Activated T-cell treated with anti-CD3 and anti-CD28 coated beads, Interleukin-2, amount 50 U/mL, for 72 hours (primary cell): ENCODE measurements around the gene SLC16A4. TPM values are rescaled to one million over a fixed set of nuclear protein-coding genes. Genes with fewer than 3 reads are reported as not detected.
"Not testable (repeated sequence)": the region's sequence is repeated elsewhere in the genome, so short reads cannot be mapped to it uniquely, and the experiment has no call there.

Experiments used
- ATAC-seq, 2 donors: fragments of 150-1000 bp; cut with Tn5 transposase; replicated peaks in 1 of 2; 2 replicates each; pipeline ENCODE4 v1.10.0; 2021; ENCODE audit warnings: moderate library complexity in 2 of 2, mild to moderate bottlenecking in 1 of 2
- DNase-seq, 2 donors: peaks; one replicate each; pipeline ENCODE4 v3.0.0; 2021 to 2022; ENCODE audit warnings: mixed read lengths in 1 of 2
- H3K27ac Mint-ChIP-seq: one replicate; pipeline ENCODE4 v1.8.0; 2022; ENCODE audit warnings: mild to moderate bottlenecking, moderate library complexity, mixed read lengths
- H3K27me3 Mint-ChIP-seq: one replicate; pipeline ENCODE4 v1.8.0; 2022; ENCODE audit warnings: low read depth, mixed read lengths
- H3K36me3 Mint-ChIP-seq, 2 donors: one replicate each; pipeline ENCODE4 v1.8.0; 2022; ENCODE audit warnings: mixed read lengths in 2 of 2, mild to moderate bottlenecking in 1 of 2; ENCODE audit not compliant: insufficient read depth in 2 of 2
- H3K4me1 Mint-ChIP-seq: one replicate; pipeline ENCODE4 v1.8.0; 2022; ENCODE audit warnings: low read depth, mixed read lengths
- H3K4me3 Mint-ChIP-seq, 2 donors: one replicate each; pipeline ENCODE4 v1.8.0; 2022; ENCODE audit warnings: mild to moderate bottlenecking in 2 of 2, mixed read lengths in 2 of 2, moderate library complexity in 2 of 2
- H3K9me3 Mint-ChIP-seq, 2 donors: one replicate each; pipeline ENCODE4 v1.8.0; 2022; ENCODE audit warnings: mixed read lengths in 2 of 2
- total RNA-seq, 2 donors: library from RNA; stranded (reverse); gene quantifications; one replicate each; pipeline ENCODE4 v1.2.3, GENCODE V29; 2022

SLC16A4 gene
- total RNA-seq, 2 donors from 2014 or later: 0.44 to 0.58 TPM

GRCh38 chr1:110404401-110404800 lies 13.6 kb upstream of the SLC16A4 start:
- H3K9me3 Mint-ChIP-seq: no peaks in the 10 kb centered on the region
- DNase-seq: no peak
- H3K27ac Mint-ChIP-seq: peak overlapping the region; percentile 3
- peaks cover 4 to 13% of the 10 kb centered on the region in 2 donors for H3K36me3 Mint-ChIP-seq
- no peak overlapping the region for H3K4me3 Mint-ChIP-seq
- ATAC-seq: no peak
- H3K27me3 Mint-ChIP-seq: no peaks in the 10 kb centered on the region
- H3K4me1 Mint-ChIP-seq: peaks cover 20% of the 10 kb centered on the region

- no peak overlapping the region for H3K4me3 Mint-ChIP-seq
- peak overlapping the region; percentile 3 for H3K27ac Mint-ChIP-seq
- no peak for DNase-seq
- ATAC-seq: no peak
- H3K9me3 Mint-ChIP-seq: no peaks in the 10 kb centered on the region
- H3K36me3 Mint-ChIP-seq: peaks cover 4 to 13% of the 10 kb centered on the region in 2 donors
- H3K4me1 Mint-ChIP-seq: peaks cover 19% of the 10 kb centered on the region
- H3K27me3 Mint-ChIP-seq: no peaks in the 10 kb centered on the region
These were observed 13.0 kb upstream of the SLC16A4 start for GRCh38 chr1:110403805-110404204.

- H3K4me3 Mint-ChIP-seq, H3K9me3 Mint-ChIP-seq, DNase-seq, H3K27ac Mint-ChIP-seq, ATAC-seq, H3K27me3 Mint-ChIP-seq, H3K4me1 Mint-ChIP-seq: not testable (repeated sequence)
- H3K36me3 Mint-ChIP-seq: peaks cover 11 to 13% of the 10 kb centered on the region in 2 donors
These were observed 5.6 kb upstream of the SLC16A4 start for GRCh38 chr1:110396259-110396958.

GRCh38 chr1:110394493-110394820 lies 3.6 kb upstream of the SLC16A4 start:
- no peaks in the 10 kb centered on the region for H3K9me3 Mint-ChIP-seq
- ATAC-seq: no peak
- H3K4me1 Mint-ChIP-seq: no peaks in the 10 kb centered on the region
- H3K27me3 Mint-ChIP-seq: no peaks in the 10 kb centered on the region
- H3K36me3 Mint-ChIP-seq: peaks cover 9 to 10% of the 10 kb centered on the region in 2 donors
- no peak overlapping the region for H3K4me3 Mint-ChIP-seq
- H3K27ac Mint-ChIP-seq: peak overlapping the region; percentile 71
- DNase-seq: no peak

GRCh38 chr1:110393691-110394492 lies 3.1 kb upstream of the SLC16A4 start:
- ATAC-seq (peak in 1 of 2 donors; percentile 28), DNase-seq (no peak)
- Mint-ChIP-seq H3K27ac (peak overlapping the region; percentile 11), H3K27me3 (no peaks in the 10 kb centered on the region), H3K9me3 (no peaks in the 10 kb centered on the region), H3K4me3 (no peak overlapping the region), H3K4me1 (no peaks in the 10 kb centered on the region), H3K36me3 (peaks cover 9 to 10% of the 10 kb centered on the region in 2 donors)

- Mint-ChIP-seq H3K27me3 (no peaks in the 10 kb centered on the region), H3K4me3 (no peak overlapping the region), H3K27ac (no peak overlapping the region), H3K4me1 (no peaks in the 10 kb centered on the region), H3K9me3 (no peaks in the 10 kb centered on the region), H3K36me3 (peaks cover 9% of the 10 kb centered on the region in 2 donors)
- ATAC-seq: no peak
- DNase-seq: no peak
These were observed 2.5 kb upstream of the SLC16A4 start for GRCh38 chr1:110393286-110393685.

GRCh38 chr1:110390096-110390495 lies 730 bp downstream of the SLC16A4 start:
- ATAC-seq: no peak
- H3K4me3 Mint-ChIP-seq: no peak overlapping the region

GRCh38 chr1:110387048-110387754 lies 3.6 kb downstream of the SLC16A4 start:
- DNase-seq: peak in 1 of 2 donors; percentile 16
- peak; percentile 86 to 93 for ATAC-seq
- H3K36me3 Mint-ChIP-seq: peaks cover 3 to 5% of the 10 kb centered on the region in 2 donors
- no peak overlapping the region for H3K4me3 Mint-ChIP-seq
- H3K27ac Mint-ChIP-seq: peak overlapping the region; percentile 15
- H3K4me1 Mint-ChIP-seq: peaks cover 27% of the 10 kb centered on the region
- H3K9me3 Mint-ChIP-seq: no peaks in the 10 kb centered on the region
- no peaks in the 10 kb centered on the region for H3K27me3 Mint-ChIP-seq

More at GRCh38 chr1:110390096-110390495, 730 bp downstream of the SLC16A4 start:
- no peaks in the 10 kb centered on the region for H3K9me3 Mint-ChIP-seq
- no peak overlapping the region for H3K27ac Mint-ChIP-seq
- no peaks in the 10 kb centered on the region for H3K27me3 Mint-ChIP-seq
- peaks cover 7% of the 10 kb centered on the region for H3K4me1 Mint-ChIP-seq
- peaks cover 5 to 6% of the 10 kb centered on the region in 2 donors for H3K36me3 Mint-ChIP-seq
- DNase-seq: no peak

GRCh38 chr1:110385369-110385768 lies 5.5 kb downstream of the SLC16A4 start:
- Mint-ChIP-seq H3K27me3 (no peaks in the 10 kb centered on the region), H3K27ac (no peak overlapping the region), H3K4me1 (peaks cover 27% of the 10 kb centered on the region), H3K9me3 (no peaks in the 10 kb centered on the region), H3K36me3 (peaks cover 3 to 6% of the 10 kb centered on the region in 2 donors), H3K4me3 (no peak overlapping the region)
- ATAC-seq: no peak
- DNase-seq: no peak

- H3K27ac Mint-ChIP-seq: no peak overlapping the region
- no peak for DNase-seq
- no peaks in the 10 kb centered on the region for H3K27me3 Mint-ChIP-seq
These were observed 6.1 kb downstream of the SLC16A4 start for GRCh38 chr1:110384581-110385321.

GRCh38 chr1:110383251-110383990 lies 7.4 kb downstream of the SLC16A4 start:
- H3K4me1 Mint-ChIP-seq: peaks cover 27% of the 10 kb centered on the region
- no peaks in the 10 kb centered on the region for H3K9me3 Mint-ChIP-seq
- DNase-seq (no peak), ATAC-seq (no peak)
- peak overlapping the region; percentile 38 for H3K27ac Mint-ChIP-seq
- H3K27me3 Mint-ChIP-seq: no peaks in the 10 kb centered on the region
- no peak overlapping the region for H3K4me3 Mint-ChIP-seq
- H3K36me3 Mint-ChIP-seq: peaks cover 3 to 12% of the 10 kb centered on the region in 2 donors

More at GRCh38 chr1:110384581-110385321, 6.1 kb downstream of the SLC16A4 start:
- Mint-ChIP-seq H3K4me1 (peaks cover 27% of the 10 kb centered on the region), H3K9me3 (no peaks in the 10 kb centered on the region), H3K4me3 (no peak overlapping the region), H3K36me3 (peaks cover 3 to 6% of the 10 kb centered on the region in 2 donors)
- no peak for ATAC-seq

GRCh38 chr1:110380672-110381283 lies 10.0 kb downstream of the SLC16A4 start:
- ATAC-seq: no peak
- Mint-ChIP-seq H3K27me3 (no peaks in the 10 kb centered on the region), H3K9me3 (no peaks in the 10 kb centered on the region), H3K27ac (no peak overlapping the region), H3K36me3 (peaks cover 3 to 10% of the 10 kb centered on the region in 2 donors), H3K4me1 (peaks cover 20% of the 10 kb centered on the region), H3K4me3 (no peak overlapping the region)
- no peak for DNase-seq
